H1 (cell line): ENCODE measurements around the gene ARHGAP21. TPM values are rescaled to one million over a fixed set of nuclear protein-coding genes. Genes with fewer than 3 reads are reported as not detected.

Experiments used
- CBX5 ChIP-seq: fragments of 300-800, 300-1000 bp; sonication (generic); IDR thresholded peaks from 2 replicates; pipeline ENCODE4 v1.7.1; 2016; ENCODE audit warnings: antibody characterized with exemption, low read length, low read depth
- CHD2 ChIP-seq: IDR thresholded peaks from 2 replicates; pipeline ENCODE4 v1.6.1; 2012; ENCODE audit warnings: low read length, improper control_type of control experiment
- CREB1 ChIP-seq: IDR thresholded peaks from 2 replicates; pipeline ENCODE4 v1.6.1; 2012; ENCODE audit warnings: inconsistent platforms
- EGR1 ChIP-seq: IDR thresholded peaks from 2 replicates; pipeline ENCODE4 v1.6.1; 2011; ENCODE audit warnings: low read depth, low read length, borderline replicate concordance
- EZH2 ChIP-seq: fragments of 200-600 bp; sonication (generic); IDR thresholded peaks from 2 replicates; pipeline ENCODE4 v1.7.1; 2012; ENCODE audit warnings: low read depth, mild to moderate bottlenecking, moderate library complexity, low read length, inconsistent platforms; ENCODE audit not compliant: severe bottlenecking
- HDAC2 ChIP-seq, 2 experiments: fragments of 300-600 bp in 1 of 2; sonication (generic) in 1 of 2; IDR thresholded peaks; 2 replicates each; pipeline ENCODE4 v1.6.1; 2011 to 2012; ENCODE audit warnings: low read depth in 2 of 2, low read length in 2 of 2, mild to moderate bottlenecking in 2 of 2, moderate library complexity in 2 of 2, borderline replicate concordance in 1 of 2, inconsistent platforms in 1 of 2
- JUND ChIP-seq: IDR thresholded peaks from 2 replicates; pipeline ENCODE4 v1.6.1; 2011; ENCODE audit warnings: mild to moderate bottlenecking, improper control_type of control experiment, low read length
- KDM4A ChIP-seq: IDR thresholded peaks from one replicate; pipeline ENCODE4 v1.7.1; 2012; ENCODE audit warnings: low read depth, mild to moderate bottlenecking, moderate library complexity, low read length, inconsistent platforms; ENCODE audit not compliant: severe bottlenecking
- KDM5A ChIP-seq: fragments of 200-600 bp; IDR thresholded peaks from 2 replicates; pipeline ENCODE4 v1.7.1; 2012; ENCODE audit warnings: mild to moderate bottlenecking, low read length, inconsistent platforms, mixed read lengths
- NRF1 ChIP-seq: IDR thresholded peaks from 2 replicates; pipeline ENCODE4 v1.6.1; 2011; ENCODE audit warnings: mild to moderate bottlenecking, low read depth, low read length, improper control_type of control experiment
- PHF8 ChIP-seq: fragments of 200-600 bp; sonication (generic); conservative IDR thresholded peaks from 2 replicates; pipeline ENCODE4 v1.7.1; 2012; ENCODE audit warnings: low read depth, mild to moderate bottlenecking, inconsistent platforms, low read length, moderate library complexity
- RAD21 ChIP-seq, 2 experiments: IDR thresholded peaks in 1 of 2; conservative IDR thresholded peaks in 1 of 2; 2 replicates each; pipeline ENCODE4 v1.6.1; 2011; ENCODE audit warnings: low read depth in 2 of 2, low read length in 2 of 2, improper control_type of control experiment in 1 of 2, inconsistent platforms in 1 of 2, mild to moderate bottlenecking in 1 of 2, moderate library complexity in 1 of 2
- SAP30 ChIP-seq: fragments of 300-600 bp; sonication (generic); IDR thresholded peaks from 2 replicates; pipeline ENCODE4 v1.7.1; 2012; ENCODE audit warnings: low read length, moderate library complexity, mild to moderate bottlenecking, inconsistent platforms; ENCODE audit not compliant: insufficient read depth, insufficient replicate concordance
- SIN3A ChIP-seq, 2 experiments: IDR thresholded peaks in 1 of 2; conservative IDR thresholded peaks in 1 of 2; 2 replicates each; pipeline ENCODE4 v1.6.1; 2011 to 2012; ENCODE audit warnings: low read length in 2 of 2, improper control_type of control experiment in 1 of 2, low read depth in 1 of 2, mild to moderate bottlenecking in 1 of 2
- SP4 ChIP-seq: IDR thresholded peaks from 2 replicates; pipeline ENCODE4 v1.6.1; 2012; ENCODE audit warnings: low read length, inconsistent platforms
- SRF ChIP-seq: IDR thresholded peaks from 2 replicates; pipeline ENCODE4 v1.6.1; 2011; ENCODE audit warnings: mild to moderate bottlenecking, low read depth, low read length, moderate library complexity
- TEAD4 ChIP-seq: IDR thresholded peaks from 2 replicates; pipeline ENCODE4 v1.6.1; 2012; ENCODE audit warnings: low read depth, low read length, inconsistent platforms, mixed read lengths
- polyA plus RNA-seq, 7 experiments: library from polyadenylated mRNA; depleted of rRNA in 3 of 7; stranded (reverse) in 5 of 7; unstranded in 2 of 7; fragments of >200 nt in 5 of 7; fragments of 200-250 nt in 2 of 7; gene quantifications; 1 replicate in 5 of 7; 2 replicates in 1 of 7; 4 replicates in 1 of 7; pipeline versions ENCODE4 v1.2.1 to v1.2.3, GENCODE V29; 2011 to 2013; ENCODE audit warnings: missing spikeins in 2 of 7, mixed read lengths in 2 of 7
- total RNA-seq: library from RNA; stranded (reverse); fragmentation: NEBNext Ultra II Directional; extraction: Animal tissue kit (Norgen Biotek cat#: 25700); gene quantifications from 2 replicates; pipeline ENCODE4 v1.2.1, GENCODE V29; 2021
- TF ChIP-seq, protein P1 (sequence below), 3 experiments: IDR thresholded peaks; 1 replicate in 2 of 3; 2 replicates in 1 of 3; pipeline versions ENCODE4 v1.5.1 to v1.6.1; 2011; ENCODE audit warnings: low read length in 3 of 3, mild to moderate bottlenecking in 3 of 3, inconsistent platforms in 2 of 3, low read depth in 1 of 3, moderate library complexity in 1 of 3; ENCODE audit not compliant: insufficient read depth in 1 of 3; ENCODE audit errors: control extremely low read depth in 1 of 3
- TF ChIP-seq, protein P2 (sequence below): IDR thresholded peaks from 2 replicates; pipeline ENCODE4 v1.6.1; 2012; ENCODE audit warnings: inconsistent platforms

Gene ARHGAP21
- total and polyA plus RNA-seq, 2 of the 8 experiments (the other 6 are each of a cell fraction or from before 2014, with no cell fraction given) = 14.4 to 35.3 TPM

DNA sequence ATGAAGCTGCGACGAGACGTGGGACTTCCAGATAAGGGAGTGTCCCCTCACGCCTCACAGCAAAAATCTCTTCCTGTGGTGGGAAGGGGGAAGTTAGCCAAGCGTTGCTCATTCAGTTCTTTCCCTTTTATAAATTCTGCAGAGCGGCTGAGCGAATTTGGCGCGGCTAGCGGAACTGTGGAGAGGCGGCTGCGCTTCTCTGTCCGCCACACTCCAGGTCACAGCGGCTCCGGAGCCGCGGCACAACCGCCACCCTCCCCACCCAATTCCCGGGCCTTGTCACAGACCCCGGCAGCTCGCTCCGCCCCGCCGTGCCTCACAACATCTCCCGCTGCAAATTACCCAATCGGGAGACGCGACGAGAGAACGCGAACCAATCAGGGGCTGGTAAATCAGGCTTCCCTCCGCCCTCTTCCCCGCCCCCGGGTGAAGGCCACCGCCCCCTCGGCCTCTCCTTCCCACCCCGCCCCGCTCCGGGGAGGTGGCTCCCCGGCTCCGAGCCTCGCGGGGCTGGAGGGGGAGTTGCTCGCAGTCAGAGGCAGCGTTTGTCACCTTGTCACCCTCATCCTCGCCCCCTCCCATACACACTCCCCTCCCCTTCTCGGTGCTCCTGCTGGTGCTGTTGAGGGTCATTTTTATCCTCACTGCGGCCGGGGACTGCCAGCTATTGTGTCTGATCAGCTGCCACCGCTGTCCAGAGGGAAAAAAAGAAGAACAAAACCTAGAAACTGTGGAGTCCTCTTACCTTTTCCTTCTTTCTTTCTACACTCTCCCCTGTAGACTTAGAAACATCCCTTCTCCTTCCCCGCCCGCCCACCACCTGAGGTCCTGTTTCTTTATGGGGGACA, 918 bp upstream of the ARHGAP21 start (continued):
- TF ChIP-seq KDM4A (peak; percentile 31), CREB1 (no peak), SIN3A (conservative IDR thresholded peaks at IDR 0.05 in 1 of 2, IDR thresholded peaks at IDR 0.05 in 1 of 2; ENCODE audit: low read depth in 1 of 2, low read length in 2 of 2) (peak; percentile 33 to 51; a peak in 2 of 4 replicates), NRF1 (no peak), EGR1 (no peak), SRF (no peak), HDAC2 (IDR thresholded peaks at IDR 0.05; ENCODE audit: borderline replicate concordance in 1 of 2, low read depth in 2 of 2, low read length in 2 of 2) (no peak), JUND (no peak), CHD2 (peak; percentile 26; the same call in 1 of the 2 replicates), RAD21 (IDR thresholded peaks at IDR 0.05 in 1 of 2, conservative IDR thresholded peaks at IDR 0.05 in 1 of 2; ENCODE audit: low read depth in 2 of 2, low read length in 2 of 2) (no peak), PHF8 (0 out of 2 replicates have a peak, but pooled peaks have one; percentile 5), SP4 (peak; percentile 87; the same call in 1 of the 2 replicates), TEAD4 (no peak), EZH2 (no peak), SAP30 (peak; percentile 18), CBX5 (no peak), KDM5A (no peak)
- TF ChIP-seq, protein P1, sequence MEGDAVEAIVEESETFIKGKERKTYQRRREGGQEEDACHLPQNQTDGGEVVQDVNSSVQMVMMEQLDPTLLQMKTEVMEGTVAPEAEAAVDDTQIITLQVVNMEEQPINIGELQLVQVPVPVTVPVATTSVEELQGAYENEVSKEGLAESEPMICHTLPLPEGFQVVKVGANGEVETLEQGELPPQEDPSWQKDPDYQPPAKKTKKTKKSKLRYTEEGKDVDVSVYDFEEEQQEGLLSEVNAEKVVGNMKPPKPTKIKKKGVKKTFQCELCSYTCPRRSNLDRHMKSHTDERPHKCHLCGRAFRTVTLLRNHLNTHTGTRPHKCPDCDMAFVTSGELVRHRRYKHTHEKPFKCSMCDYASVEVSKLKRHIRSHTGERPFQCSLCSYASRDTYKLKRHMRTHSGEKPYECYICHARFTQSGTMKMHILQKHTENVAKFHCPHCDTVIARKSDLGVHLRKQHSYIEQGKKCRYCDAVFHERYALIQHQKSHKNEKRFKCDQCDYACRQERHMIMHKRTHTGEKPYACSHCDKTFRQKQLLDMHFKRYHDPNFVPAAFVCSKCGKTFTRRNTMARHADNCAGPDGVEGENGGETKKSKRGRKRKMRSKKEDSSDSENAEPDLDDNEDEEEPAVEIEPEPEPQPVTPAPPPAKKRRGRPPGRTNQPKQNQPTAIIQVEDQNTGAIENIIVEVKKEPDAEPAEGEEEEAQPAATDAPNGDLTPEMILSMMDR (IDR thresholded peaks at IDR 0.05; ENCODE audit: control extremely low read depth in 1 of 3, insufficient read depth in 1 of 3, low read depth in 1 of 3, low read length in 3 of 3) = no peak
- TF ChIP-seq, protein P2, sequence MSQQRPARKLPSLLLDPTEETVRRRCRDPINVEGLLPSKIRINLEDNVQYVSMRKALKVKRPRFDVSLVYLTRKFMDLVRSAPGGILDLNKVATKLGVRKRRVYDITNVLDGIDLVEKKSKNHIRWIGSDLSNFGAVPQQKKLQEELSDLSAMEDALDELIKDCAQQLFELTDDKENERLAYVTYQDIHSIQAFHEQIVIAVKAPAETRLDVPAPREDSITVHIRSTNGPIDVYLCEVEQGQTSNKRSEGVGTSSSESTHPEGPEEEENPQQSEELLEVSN = peak; percentile 68; the same call in 1 of the 2 replicates
